HepG2 (cell line): ENCODE measurements around the gene SLC25A10. TPM values are rescaled to one million over a fixed set of nuclear protein-coding genes. Genes with fewer than 3 reads are reported as not detected.

Experiments
- ATAC-seq: fragments of 200-7000 bp; cut with Tn5 transposase; 3 replicates; pipeline ENCODE4 v1.9.1; 2020; ENCODE audit warnings: mild to moderate bottlenecking, moderate library complexity
- BruUV-seq: library from RNA; stranded (reverse); fragments of 400-500 nt; replicated peaks from 2 replicates; lab custom pipeline; 2021; lab: Mats Ljungman, UMichigan
- CTCF ChIA-PET: fragments of 300-600 bp; formaldehyde crosslinking; extraction: SDS; loops from one replicate; lab custom pipeline; 2021; ENCODE audit warnings: low total read pairs, inconsistent platforms, low intra/inter-chr PET ratio; lab: Yijun Ruan, JAX
- POLR2A ChIA-PET: fragments of 350-600 bp; sonication (Branson Sonifier 250); formaldehyde crosslinking; loops from one replicate; lab custom pipeline; 2020; ENCODE audit warnings: antibody characterized with exemption, inconsistent platforms; lab: Yijun Ruan, JAX
- DNase-seq: peaks from one replicate; pipeline ENCODE4 v3.0.0-alpha.2; 2015; ENCODE audit warnings: low spot score
- FAIRE-seq: peaks from 3 replicates; lab custom pipeline; 2011; peaks lifted over from hg19 to GRCh38; lab: Jason Lieb, UNC
- H2AFZ ChIP-seq: one replicate; pipeline ENCODE4 v1.6.1; 2011; ENCODE audit warnings: low read length, inconsistent platforms
- H3K27ac ChIP-seq: fragments of 300-600 bp; 3 replicates; pipeline ENCODE4 v1.8.0; 2011; ENCODE audit warnings: mixed run types, mild to moderate bottlenecking, mixed read lengths, low read length, inconsistent platforms; ENCODE audit not compliant: insufficient read depth; ENCODE audit errors: extremely low read length
- H3K27me3 ChIP-seq, 2 experiments: fragments of 200-600 bp in 1 of 2; 2 replicates in 1 of 2; 3 replicates in 1 of 2; pipeline versions ENCODE4 v1.6.0 to v1.8.0; 2011; ENCODE audit warnings: low read length in 2 of 2, mild to moderate bottlenecking in 2 of 2, moderate library complexity in 2 of 2, inconsistent platforms in 1 of 2; ENCODE audit not compliant: insufficient read depth in 2 of 2, control insufficient read depth in 1 of 2
- H3K36me3 ChIP-seq, 2 experiments: fragments of 200-600 bp in 1 of 2; replicated peaks in 1 of 2; 2 replicates in 1 of 2; 3 replicates in 1 of 2; pipeline versions ENCODE4 v1.5.1 to v1.8.0; 2011; ENCODE audit warnings: low read length in 2 of 2, inconsistent platforms in 1 of 2; ENCODE audit not compliant: insufficient read depth in 2 of 2, control insufficient read depth in 1 of 2
- H3K4me1 ChIP-seq: 2 replicates; pipeline ENCODE4 v1.5.1; 2012; ENCODE audit warnings: low read length, inconsistent platforms; ENCODE audit not compliant: insufficient read depth
- H3K4me2 ChIP-seq: 2 replicates; pipeline ENCODE4 v1.6.0; 2011; ENCODE audit warnings: low read depth, low read length, inconsistent platforms
- H3K4me3 ChIP-seq, 3 experiments: fragments of 200-600 bp in 1 of 3; sonication (generic), shearing (Covaris generic) in 1 of 3; replicated peaks in 1 of 3; 2 replicates each; pipeline ENCODE4 v1.5.1; 2011 to 2016; ENCODE audit warnings: low read length in 3 of 3, inconsistent platforms in 2 of 3, low read depth in 2 of 3, mild to moderate bottlenecking in 2 of 3, control low read depth in 1 of 3, mixed read lengths in 1 of 3; ENCODE audit not compliant: insufficient read depth in 1 of 3
- H3K79me2 ChIP-seq: one replicate; pipeline ENCODE4 v1.6.1; 2011; ENCODE audit warnings: low read length, inconsistent platforms; ENCODE audit not compliant: insufficient read depth
- H3K9ac ChIP-seq: 2 replicates; pipeline ENCODE4 v1.6.0; 2011; ENCODE audit warnings: mild to moderate bottlenecking, low read depth, low read length, inconsistent platforms; ENCODE audit not compliant: insufficient read depth
- H3K9me3 ChIP-seq: 2 replicates; pipeline ENCODE4 v1.5.1; 2012; ENCODE audit warnings: mild to moderate bottlenecking, low read length
- H4K20me1 ChIP-seq: 2 replicates; pipeline ENCODE4 v1.6.0; 2011; ENCODE audit warnings: inconsistent platforms, mild to moderate bottlenecking, low read length, moderate library complexity; ENCODE audit not compliant: insufficient read depth
- HHEX ChIP-seq: IDR thresholded peaks from 2 replicates; pipeline ENCODE4 v1.6.1; 2016; ENCODE audit warnings: control low read depth
- HNF4G ChIP-seq, 2 experiments: sonication (generic) in 1 of 2; formaldehyde crosslinking in 1 of 2; IDR thresholded peaks; 2 replicates each; pipeline versions ENCODE4 v1.4.0 to v1.6.1; 2011 to 2020; ENCODE audit warnings: borderline replicate concordance in 2 of 2, low read depth in 2 of 2, mild to moderate bottlenecking in 2 of 2, low read length in 1 of 2, missing genetic modification reagents in 1 of 2, moderate library complexity in 1 of 2
- KDM2A ChIP-seq: sonication (generic); formaldehyde crosslinking; IDR thresholded peaks from 2 replicates; pipeline ENCODE4 v1.4.0; 2020; ENCODE audit warnings: low read depth, missing genetic modification reagents, borderline replicate concordance
- MED1 ChIP-seq: sonication (generic); formaldehyde crosslinking; IDR thresholded peaks from 2 replicates; pipeline ENCODE4 v1.4.0; 2020; ENCODE audit warnings: missing genetic modification reagents
- NRL ChIP-seq: sonication (generic); formaldehyde crosslinking; IDR thresholded peaks from 2 replicates; pipeline ENCODE4 v1.5.0; 2020; ENCODE audit warnings: missing genetic modification reagents, mild to moderate bottlenecking, moderate library complexity, borderline replicate concordance
- RORA ChIP-seq: sonication (generic); formaldehyde crosslinking; IDR thresholded peaks from 2 replicates; pipeline ENCODE4 v1.5.0; 2020; ENCODE audit warnings: mild to moderate bottlenecking, missing genetic modification reagents, moderate library complexity
- SALL1 ChIP-seq: sonication (generic); formaldehyde crosslinking; IDR thresholded peaks from 2 replicates; pipeline ENCODE4 v1.8.0; 2022; ENCODE audit warnings: mild to moderate bottlenecking, missing genetic modification reagents
- SMYD3 ChIP-seq: sonication (generic); formaldehyde crosslinking; IDR thresholded peaks from 2 replicates; pipeline ENCODE4 v1.8.1; 2023; ENCODE audit warnings: mild to moderate bottlenecking, missing genetic modification reagents
- SP1 ChIP-seq, 2 experiments: fragments of 450-650 bp in 1 of 2; sonication (generic) in 1 of 2; formaldehyde crosslinking in 1 of 2; IDR thresholded peaks; 2 replicates each; pipeline versions ENCODE4 v1.4.0 to v1.6.1; 2016 to 2020; ENCODE audit warnings: missing genetic modification reagents in 1 of 2
- TEAD3 ChIP-seq: optimal IDR thresholded peaks from 2 replicates; pipeline ENCODE3; 2016; ENCODE audit warnings: borderline replicate concordance
- ZNF556 ChIP-seq: sonication (generic); formaldehyde crosslinking; IDR thresholded peaks from 2 replicates; pipeline ENCODE4 v1.4.0; 2020; ENCODE audit warnings: mild to moderate bottlenecking, missing genetic modification reagents, borderline replicate concordance
- ZNF879 ChIP-seq: sonication (generic); formaldehyde crosslinking; IDR thresholded peaks from 2 replicates; pipeline ENCODE4 v1.8.1; 2023; ENCODE audit warnings: missing genetic modification reagents
- WGBS: methylation state at CpG from one replicate; pipeline ENCODE4 v1.1.6; 2017; ENCODE audit warnings: low lambda C conversion rate; 5-methylcytosine and 5-hydroxymethylcytosine counted together
- in situ Hi-C: cut with HindIII; loops from 2 replicates; pipeline ENCODE4 v1.10.0; 2017; ENCODE audit warnings: low pct_unique_long_range_greater_than_20kb; ENCODE audit not compliant: extremely low pct_ligation_motif_present
- intact Hi-C: fragments of 100-400 bp; cut with micrococcal nuclease; formaldehyde crosslinking; loops from one replicate; pipeline ENCODE4 v1.10.0; 2022; ENCODE audit not compliant: unreplicated experiment
- polyA plus RNA-seq, 8 experiments: library from polyadenylated mRNA; depleted of rRNA in 3 of 8; stranded (reverse) in 7 of 8; unstranded in 1 of 8; fragments of >200 nt; fragmentation: Illumina TruSeq in 4 of 8; extraction: Trizol in 4 of 8; gene quantifications; 2 replicates each; pipeline versions ENCODE4 v1.2.1 to v1.2.3, GENCODE V29; 2011 to 2016; ENCODE audit warnings: low read depth in 4 of 8, missing spikeins in 1 of 8, mixed read lengths in 1 of 8; ENCODE audit not compliant: insufficient read depth in 1 of 8
- total RNA-seq, 5 experiments: library from RNA; depleted of rRNA; stranded (reverse); fragments of >200 nt; fragmentation: Illumina TruSeq; extraction: Trizol; gene quantifications; 2 replicates each; pipeline ENCODE4 v1.2.3, GENCODE V29; 2016; ENCODE audit warnings: low read depth in 1 of 5
- TF ChIP-seq, protein P1 (sequence below): sonication (generic); formaldehyde crosslinking; IDR thresholded peaks from 2 replicates; pipeline ENCODE4 v1.4.0; 2020; ENCODE audit warnings: missing genetic modification reagents
- TF ChIP-seq, protein P2 (sequence below): sonication (generic); formaldehyde crosslinking; IDR thresholded peaks from 2 replicates; pipeline ENCODE4 v1.5.1; 2020; ENCODE audit warnings: missing genetic modification reagents, mild to moderate bottlenecking, borderline replicate concordance

The SLC25A10 gene
- total and polyA plus RNA-seq, 2 of the 13 experiments (the other 11 are each of a cell fraction or from before 2014, with no cell fraction given), result 46.5 to 140 TPM

DNA sequence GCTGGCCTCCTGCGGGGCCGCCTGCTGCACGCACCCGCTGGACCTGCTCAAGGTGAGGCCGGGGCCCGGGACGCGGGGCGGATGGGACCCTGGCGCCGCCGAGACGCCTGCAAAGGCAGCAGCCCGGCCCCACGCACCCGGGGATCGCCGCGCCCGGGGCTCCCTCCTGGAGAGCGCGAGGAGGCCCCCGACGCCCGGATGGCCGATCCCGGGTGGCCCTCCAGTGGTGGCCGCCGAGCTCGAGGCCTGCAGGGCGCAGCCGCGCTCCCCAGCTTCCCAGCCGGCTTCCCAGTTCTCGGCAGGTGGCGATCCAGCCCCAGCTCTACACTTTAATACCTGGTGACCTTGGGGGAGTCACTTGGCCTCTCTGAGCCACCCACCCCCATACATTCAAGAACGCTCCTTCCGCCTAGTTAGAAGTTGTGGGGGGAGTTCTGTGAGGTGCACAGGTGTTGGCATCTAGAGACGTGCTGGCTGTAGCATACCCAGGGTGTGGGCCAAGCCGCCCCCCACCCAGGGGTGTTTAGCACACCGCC, 452 bp downstream of the SLC25A10 start:
- Histone ChIP-seq H3K79me2 (peaks cover 31% of the 10 kb centered on the region), H3K27ac (peak overlapping the region; percentile 93), H3K9me3 (no peaks in the 10 kb centered on the region), H3K4me3 (peak overlapping the region; percentile 87 to 95 (median 92)), H3K9ac (peak overlapping the region; percentile 93), H3K4me2 (peak overlapping the region; percentile 96), H3K36me3 (peaks cover 14 to 36% of the 10 kb centered on the region in 2 experiments), H3K27me3 (no peaks in the 10 kb centered on the region; a peak in 1 of 5 replicates), H2AFZ (no peak overlapping the region), H4K20me1 (no peaks in the 10 kb centered on the region), H3K4me1 (peaks cover 32% of the 10 kb centered on the region)
- WGBS, result 2% methylated on average over 8 of the region's 41 CpGs
- ChIA-PET POLR2A (interaction anchor here (1.0 to 6.3 kb wide), 11 partner anchors 9 to 325 kb away, joined by 3 to 143 read pairs (median 14); partner anchors contain the start of genes ARL16, CCDC137, DCXR and HGS), CTCF (interaction anchor here (0.6 kb wide), 1 partner anchor 154 kb away, joined by 3 read pairs; no protein-coding TSS in a partner anchor)
- BruUV-seq, result TSS peak; percentile 38
- DNase-seq, result peak; percentile 46
- no peak for FAIRE-seq
- ATAC-seq, result peak; percentile 23
- intact Hi-C loops (loop anchor here (1.0 kb wide), 1 partner anchor 9 kb away; the partner anchor contains the start of gene MRPL12), in situ Hi-C loops (no loop called here)
- TF ChIP-seq, protein P1, sequence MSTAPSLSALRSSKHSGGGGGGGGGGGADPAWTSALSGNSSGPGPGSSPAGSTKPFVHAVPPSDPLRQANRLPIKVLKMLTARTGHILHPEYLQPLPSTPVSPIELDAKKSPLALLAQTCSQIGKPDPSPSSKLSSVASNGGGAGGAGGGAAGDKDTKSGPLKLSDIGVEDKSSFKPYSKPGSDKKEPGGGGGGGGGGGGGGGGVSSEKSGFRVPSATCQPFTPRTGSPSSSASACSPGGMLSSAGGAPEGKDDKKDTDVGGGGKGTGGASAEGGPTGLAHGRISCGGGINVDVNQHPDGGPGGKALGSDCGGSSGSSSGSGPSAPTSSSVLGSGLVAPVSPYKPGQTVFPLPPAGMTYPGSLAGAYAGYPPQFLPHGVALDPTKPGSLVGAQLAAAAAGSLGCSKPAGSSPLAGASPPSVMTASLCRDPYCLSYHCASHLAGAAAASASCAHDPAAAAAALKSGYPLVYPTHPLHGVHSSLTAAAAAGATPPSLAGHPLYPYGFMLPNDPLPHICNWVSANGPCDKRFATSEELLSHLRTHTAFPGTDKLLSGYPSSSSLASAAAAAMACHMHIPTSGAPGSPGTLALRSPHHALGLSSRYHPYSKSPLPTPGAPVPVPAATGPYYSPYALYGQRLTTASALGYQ (CRISPR knock-in tag), result no peak
- TF ChIP-seq KDM2A (CRISPR knock-in tag) (peak; percentile 0), NRL (0 out of 2 replicates have a peak, but pooled peaks have one; percentile 56), ZNF879 (no peak; the same call in 1 of the 2 replicates), HNF4G (IDR thresholded peaks at IDR 0.05; ENCODE audit: borderline replicate concordance, low read depth, low read length) (no peak), HNF4G (CRISPR knock-in tag; IDR thresholded peaks at IDR 0.05; ENCODE audit: borderline replicate concordance, low read depth) (no peak), TEAD3 (peak; percentile 5), MED1 (CRISPR knock-in tag) (peak; percentile 47; the same call in 1 of the 2 replicates), SP1 (IDR thresholded peaks at IDR 0.05) (no peak), SP1 (CRISPR knock-in tag; IDR thresholded peaks at IDR 0.05) (0 out of 2 replicates have a peak, but pooled peaks have one; percentile 3), SMYD3 (CRISPR knock-in tag) (no peak), ZNF556 (CRISPR knock-in tag) (peak; percentile 72; the same call in 1 of the 2 replicates), SALL1 (CRISPR knock-in tag) (peak; percentile 28; the same call in 1 of the 2 replicates), HHEX (no peak), RORA (CRISPR knock-in tag) (no peak)
- TF ChIP-seq, protein P2, sequence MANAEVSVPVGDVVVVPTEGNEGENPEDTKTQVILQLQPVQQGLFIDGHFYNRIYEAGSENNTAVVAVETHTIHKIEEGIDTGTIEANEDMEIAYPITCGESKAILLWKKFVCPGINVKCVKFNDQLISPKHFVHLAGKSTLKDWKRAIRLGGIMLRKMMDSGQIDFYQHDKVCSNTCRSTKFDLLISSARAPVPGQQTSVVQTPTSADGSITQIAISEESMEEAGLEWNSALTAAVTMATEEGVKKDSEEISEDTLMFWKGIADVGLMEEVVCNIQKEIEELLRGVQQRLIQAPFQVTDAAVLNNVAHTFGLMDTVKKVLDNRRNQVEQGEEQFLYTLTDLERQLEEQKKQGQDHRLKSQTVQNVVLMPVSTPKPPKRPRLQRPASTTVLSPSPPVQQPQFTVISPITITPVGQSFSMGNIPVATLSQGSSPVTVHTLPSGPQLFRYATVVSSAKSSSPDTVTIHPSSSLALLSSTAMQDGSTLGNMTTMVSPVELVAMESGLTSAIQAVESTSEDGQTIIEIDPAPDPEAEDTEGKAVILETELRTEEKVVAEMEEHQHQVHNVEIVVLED, result 0 out of 2 replicates have a peak, but pooled peaks have one; percentile 8
